ENCODE results near the gene TSPYL4. TPM values are rescaled to one million over a fixed set of nuclear protein-coding genes. Genes with fewer than 3 reads are reported as not detected.
A peak's percentile ranks its signal among the peaks of the same experiment; 100 is the strongest.

Gene TSPYL4
- total RNA-seq, 4 donors from 2014 or later, result 9.7 to 34.9 (median 25.3) TPM

GRCh38 chr6:116280161-116280932 lies 26.5 kb upstream of the TSPYL4 start:
- no peak for TF ChIP-seq CTCF (IDR thresholded peaks at IDR 0.05)
- no peaks in the 10 kb centered on the region for H3K9me3 ChIP-seq
- H3K4me3 ChIP-seq, result peak overlapping the region; percentile 89 to 90
- H3K36me3 ChIP-seq, result no peaks in the 10 kb centered on the region
- H3K27me3 ChIP-seq, result no peaks in the 10 kb centered on the region
- H3K27ac ChIP-seq, result peak overlapping the region; percentile 99
- peaks cover 5% of the 10 kb centered on the region in 2 donors for H3K4me1 ChIP-seq
- DNase-seq, result no peak
- intact Hi-C loops (cut with DNase I; ENCODE audit: low total_unique reads), result no loop called here

GRCh38 chr6:116279232-116280160 lies 25.6 kb upstream of the TSPYL4 start, which contains the start of gene TSPYL1:
Gene TSPYL1 (minus strand): TSS chr6:116279930. CDS start chr6:116279830, 100 bp downstream.
- Histone ChIP-seq H3K4me3 (peak within 1 kb of the TSS; percentile 89 to 90), H3K27me3 (no peaks in the 10 kb centered on the region), H3K4me1 (peaks cover 5 to 11% of the 10 kb centered on the region in 2 donors), H3K9me3 (no peaks in the 10 kb centered on the region), H3K36me3 (no peaks in the 10 kb centered on the region), H3K27ac (peak within 1 kb of the TSS; percentile 99)
- intact Hi-C loops (cut with DNase I; ENCODE audit: low total_unique reads), result no loop called here
- TF ChIP-seq CTCF (IDR thresholded peaks at IDR 0.05) (peak in 2 of 4 experiments; percentile 18 to 20), POLR2A (IDR thresholded peaks at IDR 0.05) (peak; percentile 97 to 99)
- peak; percentile 96 to 98 for DNase-seq

- peaks cover 5 to 11% of the 10 kb centered on the region in 2 donors for H3K4me1 ChIP-seq
- intact Hi-C loops (cut with DNase I; ENCODE audit: low total_unique reads), result no loop called here
- TF ChIP-seq CTCF (IDR thresholded peaks at IDR 0.05) (no peak), POLR2A (IDR thresholded peaks at IDR 0.05) (no peak)
Observed at GRCh38 chr6:116278854-116279231, 25.0 kb upstream of the TSPYL4 start.

GRCh38 chr6:116278481-116278829 lies 24.6 kb upstream of the TSPYL4 start:
- Histone ChIP-seq H3K4me3 (peak overlapping the region; percentile 89 to 90), H3K27ac (peak overlapping the region; percentile 99), H3K36me3 (no peaks in the 10 kb centered on the region), H3K9me3 (no peaks in the 10 kb centered on the region), H3K27me3 (no peaks in the 10 kb centered on the region), H3K4me1 (peaks cover 5 to 11% of the 10 kb centered on the region in 2 donors)
- intact Hi-C loops (cut with DNase I; ENCODE audit: low total_unique reads), result no loop called here
- no peak for DNase-seq
- TF ChIP-seq CTCF (IDR thresholded peaks at IDR 0.05) (no peak), POLR2A (IDR thresholded peaks at IDR 0.05) (no peak)

More at GRCh38 chr6:116278854-116279231, 25.0 kb upstream of the TSPYL4 start:
- no peaks in the 10 kb centered on the region for H3K36me3 ChIP-seq
- H3K4me3 ChIP-seq, result peak overlapping the region; percentile 89 to 90
- no peaks in the 10 kb centered on the region for H3K9me3 ChIP-seq
- peak; percentile 58 to 71 for DNase-seq
- no peaks in the 10 kb centered on the region for H3K27me3 ChIP-seq
- peak overlapping the region; percentile 99 for H3K27ac ChIP-seq
